VCaP (cell line): Measurements from ENCODE around the gene NGB.

Experiments
- H3K27ac ChIP-seq: fragments of 450-650 bp; 2 replicates; pipeline ENCODE4 v1.5.1; 2017
- TF ChIP-seq, protein P1 (sequence below): fragments of 450-650 bp; conservative IDR thresholded peaks from 2 replicates; pipeline ENCODE4 v1.5.1; 2017; ENCODE audit warnings: mild to moderate bottlenecking, moderate library complexity

The NGB gene

DNA sequence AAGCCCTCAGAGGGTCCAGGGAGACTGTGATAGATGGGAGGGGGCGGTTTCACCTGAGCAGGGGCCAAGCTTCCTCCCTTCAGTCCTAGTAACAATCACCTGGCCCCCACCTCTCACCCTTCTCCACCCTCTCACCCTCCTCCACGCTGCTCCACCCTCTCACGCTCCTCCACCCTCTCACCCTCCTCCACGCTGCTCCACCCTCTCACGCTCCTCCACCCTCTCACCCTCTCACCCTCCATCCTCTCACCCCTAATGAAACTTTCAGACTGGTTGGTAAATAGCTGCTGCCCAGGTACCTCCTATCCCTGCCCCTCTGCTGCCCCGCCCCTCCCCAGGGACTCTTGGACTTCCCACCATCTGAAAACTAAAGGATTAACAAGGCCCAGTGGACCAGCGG, 34.2 kb downstream of the NGB start:
- TF ChIP-seq, protein P1, sequence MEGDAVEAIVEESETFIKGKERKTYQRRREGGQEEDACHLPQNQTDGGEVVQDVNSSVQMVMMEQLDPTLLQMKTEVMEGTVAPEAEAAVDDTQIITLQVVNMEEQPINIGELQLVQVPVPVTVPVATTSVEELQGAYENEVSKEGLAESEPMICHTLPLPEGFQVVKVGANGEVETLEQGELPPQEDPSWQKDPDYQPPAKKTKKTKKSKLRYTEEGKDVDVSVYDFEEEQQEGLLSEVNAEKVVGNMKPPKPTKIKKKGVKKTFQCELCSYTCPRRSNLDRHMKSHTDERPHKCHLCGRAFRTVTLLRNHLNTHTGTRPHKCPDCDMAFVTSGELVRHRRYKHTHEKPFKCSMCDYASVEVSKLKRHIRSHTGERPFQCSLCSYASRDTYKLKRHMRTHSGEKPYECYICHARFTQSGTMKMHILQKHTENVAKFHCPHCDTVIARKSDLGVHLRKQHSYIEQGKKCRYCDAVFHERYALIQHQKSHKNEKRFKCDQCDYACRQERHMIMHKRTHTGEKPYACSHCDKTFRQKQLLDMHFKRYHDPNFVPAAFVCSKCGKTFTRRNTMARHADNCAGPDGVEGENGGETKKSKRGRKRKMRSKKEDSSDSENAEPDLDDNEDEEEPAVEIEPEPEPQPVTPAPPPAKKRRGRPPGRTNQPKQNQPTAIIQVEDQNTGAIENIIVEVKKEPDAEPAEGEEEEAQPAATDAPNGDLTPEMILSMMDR: no peak
- H3K27ac ChIP-seq: no peak overlapping the region

DNA sequence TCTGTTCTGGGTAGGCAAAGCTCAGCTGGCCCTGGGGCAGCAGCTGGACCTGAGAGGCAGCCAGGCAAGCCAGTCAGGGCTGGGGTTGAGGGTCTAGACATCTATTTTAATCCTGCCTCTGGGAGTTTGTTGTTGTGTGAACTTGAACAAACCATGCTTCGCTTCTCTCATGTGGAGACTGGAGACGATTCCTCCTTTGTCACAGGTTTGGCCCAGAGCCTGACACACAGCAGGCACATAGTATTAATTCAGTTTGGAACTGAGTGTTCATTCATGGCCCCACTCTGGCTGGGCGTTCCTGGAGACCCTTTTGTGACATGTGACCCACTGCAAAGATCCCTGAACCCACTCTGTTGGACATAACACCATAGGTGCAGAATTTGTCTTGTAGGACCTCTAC, 39.3 kb downstream of the NGB start:
- H3K27ac ChIP-seq: no peak overlapping the region
- TF ChIP-seq, protein P1: no peak

DNA sequence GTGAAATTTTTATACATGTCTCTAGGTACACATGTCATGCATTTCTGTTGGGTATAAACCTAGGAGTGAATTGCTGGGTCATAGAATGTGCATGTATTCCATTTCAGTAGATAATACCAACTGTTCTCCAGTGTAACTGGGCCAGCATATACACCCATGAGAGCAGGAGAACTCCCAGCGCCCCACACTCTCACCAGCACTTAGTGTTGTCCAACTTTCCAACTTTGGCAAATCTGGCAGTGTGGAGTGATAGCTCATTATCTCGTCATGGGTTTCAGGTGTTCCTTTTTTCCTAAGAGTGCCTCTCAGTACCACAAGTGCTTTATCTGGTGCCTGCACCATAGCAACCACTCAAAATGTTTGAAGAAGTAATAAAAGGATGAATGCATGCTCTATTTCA, 40.1 kb downstream of the NGB start:
- no peak overlapping the region for H3K27ac ChIP-seq
- TF ChIP-seq, protein P1: no peak

DNA sequence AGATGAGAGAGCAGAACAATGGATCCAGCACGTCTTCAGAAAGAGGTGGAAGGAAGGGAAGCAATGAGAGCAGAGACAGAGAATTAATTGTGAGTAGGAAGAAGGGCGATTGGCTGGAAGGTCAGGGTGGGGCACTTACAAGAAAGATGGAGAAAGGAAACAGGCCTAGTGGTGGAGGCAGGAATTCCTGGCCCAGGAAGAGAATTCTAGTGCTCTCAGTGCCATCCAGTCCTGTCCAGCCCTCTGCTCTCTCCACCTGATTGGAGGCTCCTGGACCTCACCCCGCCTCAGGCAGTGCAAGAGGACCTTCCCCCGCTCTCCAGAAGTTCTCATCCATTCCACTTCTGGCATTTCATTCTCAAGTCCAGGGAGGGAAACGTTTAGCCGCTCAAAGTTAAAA, 43.0 kb downstream of the NGB start:
- H3K27ac ChIP-seq: no peak overlapping the region
- TF ChIP-seq, protein P1: no peak

DNA sequence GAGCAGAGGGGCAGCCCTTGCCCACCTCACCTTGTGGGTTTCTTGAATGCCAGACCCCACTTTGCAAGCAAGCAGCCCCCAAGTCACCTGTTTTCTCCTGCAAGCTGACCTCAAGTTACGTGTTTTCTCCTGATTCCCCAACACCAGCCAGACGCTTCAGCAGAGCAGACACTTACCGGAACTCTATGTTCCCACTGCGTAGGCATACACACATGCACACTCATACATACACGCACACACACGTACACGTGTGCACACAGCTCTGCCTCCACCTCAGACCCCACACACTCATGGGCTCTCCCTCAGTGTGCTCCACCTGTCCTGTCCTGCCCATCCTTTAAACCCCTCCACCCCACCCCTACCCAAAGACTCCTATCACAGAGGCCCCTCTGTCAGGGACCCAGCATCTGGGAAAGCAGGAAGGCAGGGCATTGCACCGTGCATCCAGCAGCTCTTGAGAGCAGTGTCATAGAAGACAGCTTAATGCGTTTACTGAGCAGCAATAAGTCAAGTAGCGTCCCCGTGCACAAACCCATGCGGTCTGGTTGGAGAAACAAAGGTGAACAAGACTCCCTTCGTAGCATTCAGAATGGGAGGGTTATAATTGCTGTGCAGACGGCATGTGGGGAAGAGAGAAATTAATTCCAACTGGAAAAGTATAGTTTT, 45.0 kb downstream of the NGB start:
- H3K27ac ChIP-seq: no peak overlapping the region
- TF ChIP-seq, protein P1: no peak

DNA sequence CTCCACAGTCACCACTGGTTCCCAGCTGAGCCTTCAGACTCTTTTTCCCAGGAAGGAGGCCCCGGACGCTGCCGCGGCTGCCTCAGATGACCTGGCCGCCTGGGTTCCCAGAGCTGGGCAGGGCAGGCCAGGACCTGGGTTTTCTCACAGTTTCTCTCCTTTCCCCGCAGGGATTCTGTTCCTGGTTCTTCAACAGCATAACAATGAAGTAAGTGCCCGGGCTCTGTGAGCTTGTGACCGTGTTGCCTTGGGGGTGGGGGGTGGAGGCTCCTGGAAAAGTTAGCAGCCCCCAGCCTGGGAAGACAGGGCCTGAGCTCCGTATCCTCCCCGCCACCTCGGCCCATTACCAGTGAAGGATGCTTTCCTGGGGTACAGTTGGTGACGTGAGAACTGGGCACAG, 45.8 kb downstream of the NGB start:
- TF ChIP-seq, protein P1: no peak
- no peak overlapping the region for H3K27ac ChIP-seq

DNA sequence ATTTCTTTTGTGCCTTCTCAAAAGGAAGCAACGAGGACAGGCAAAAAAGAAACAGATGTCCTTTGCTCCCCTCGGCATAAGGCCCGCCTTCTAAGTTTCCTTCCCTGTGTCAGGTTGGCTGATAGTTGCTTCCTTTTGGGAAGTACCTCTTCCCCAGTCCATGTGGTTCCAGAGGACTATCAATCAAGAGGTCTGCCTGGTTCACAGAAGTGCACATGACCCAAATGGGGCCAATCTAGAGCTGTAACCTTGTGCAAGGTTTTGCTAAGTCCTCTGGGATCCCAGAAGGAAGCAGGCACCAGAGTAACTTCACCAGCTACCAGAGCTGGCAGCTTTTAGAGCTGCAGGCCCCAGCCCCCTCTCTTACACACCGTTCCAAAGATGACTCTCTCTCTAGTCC, 46.8 kb downstream of the NGB start:
- no peak overlapping the region for H3K27ac ChIP-seq
- TF ChIP-seq, protein P1: no peak
